Esophagus squamous epithelium (tissue), 5 donors: ENCODE results near the gene BAIAP2. TPM values are rescaled to one million over a fixed set of nuclear protein-coding genes. Genes with fewer than 3 reads are reported as not detected.

Source experiments
- DNase-seq: peaks from one replicate; lab custom pipeline; 2025; lab: John Stamatoyannopoulos, UW
- H3K27ac ChIP-seq, 4 donors: fragments of 200-600 bp; sonication (generic); one replicate each; pipeline ENCODE4 v1.5.1; 2016 to 2019; ENCODE audit warnings: mild to moderate bottlenecking in 1 of 4
- H3K27me3 ChIP-seq, 4 donors: fragments of 200-600 bp; sonication (generic); 1 replicate in 3 of 4; 2 replicates in 1 of 4; pipeline versions ENCODE4 v1.5.1 to v1.6.0; 2017 to 2021; ENCODE audit warnings: antibody characterized with exemption in 1 of 4
- H3K36me3 ChIP-seq, 3 donors: fragments of 200-600 bp; sonication (generic); one replicate each; pipeline ENCODE4 v1.5.1; 2016 to 2019
- H3K4me1 ChIP-seq, 3 donors: fragments of 200-600 bp; sonication (generic); one replicate each; pipeline ENCODE4 v1.5.1; 2017 to 2019
- H3K4me3 ChIP-seq, 4 donors: fragments of 200-600 bp; sonication (generic); 1 replicate in 3 of 4; 2 replicates in 1 of 4; pipeline ENCODE4 v1.5.1; 2016 to 2019; ENCODE audit warnings: mild to moderate bottlenecking in 2 of 4, moderate library complexity in 1 of 4
- H3K9me3 ChIP-seq, 3 donors: fragments of 200-600 bp; sonication (generic); one replicate each; pipeline ENCODE4 v1.5.1; 2016 to 2019
- CTCF ChIP-seq, 6 experiments: fragments of 450-650 bp in 4 of 6; fragments of 200-600 bp in 2 of 6; sonication (generic) in 2 of 6; IDR thresholded peaks; one replicate each; pipeline ENCODE4 v1.5.1; 2016 to 2019; ENCODE audit warnings: antibody characterized with exemption in 6 of 6, mild to moderate bottlenecking in 4 of 6, moderate library complexity in 4 of 6
- POLR2A ChIP-seq, 4 donors: fragments of 450-650 bp; IDR thresholded peaks; one replicate each; pipeline ENCODE4 v1.6.1; 2017; ENCODE audit warnings: antibody characterized with exemption in 4 of 4, mild to moderate bottlenecking in 4 of 4, moderate library complexity in 3 of 4
- WGBS, 2 donors: methylation state at CpG; one replicate each; pipeline ENCODE4 v1.1.5; 2018; 5-methylcytosine and 5-hydroxymethylcytosine counted together
- intact Hi-C: fragments of 100-400 bp; cut with DNase I; formaldehyde crosslinking; loops from one replicate; pipeline ENCODE4 v1.15.0; 2022
- total RNA-seq, 4 donors: library from RNA; depleted of rRNA; stranded (reverse); fragments of >200 nt; gene quantifications; one replicate each; pipeline ENCODE4 v1.1.0, GENCODE V29; 2016
- donor health status: DM: yes; HTN: yes; CAD: no.

BAIAP2 gene
- total RNA-seq, 4 donors from 2014 or later: 87.8 to 175 (median 105) TPM

DNA sequence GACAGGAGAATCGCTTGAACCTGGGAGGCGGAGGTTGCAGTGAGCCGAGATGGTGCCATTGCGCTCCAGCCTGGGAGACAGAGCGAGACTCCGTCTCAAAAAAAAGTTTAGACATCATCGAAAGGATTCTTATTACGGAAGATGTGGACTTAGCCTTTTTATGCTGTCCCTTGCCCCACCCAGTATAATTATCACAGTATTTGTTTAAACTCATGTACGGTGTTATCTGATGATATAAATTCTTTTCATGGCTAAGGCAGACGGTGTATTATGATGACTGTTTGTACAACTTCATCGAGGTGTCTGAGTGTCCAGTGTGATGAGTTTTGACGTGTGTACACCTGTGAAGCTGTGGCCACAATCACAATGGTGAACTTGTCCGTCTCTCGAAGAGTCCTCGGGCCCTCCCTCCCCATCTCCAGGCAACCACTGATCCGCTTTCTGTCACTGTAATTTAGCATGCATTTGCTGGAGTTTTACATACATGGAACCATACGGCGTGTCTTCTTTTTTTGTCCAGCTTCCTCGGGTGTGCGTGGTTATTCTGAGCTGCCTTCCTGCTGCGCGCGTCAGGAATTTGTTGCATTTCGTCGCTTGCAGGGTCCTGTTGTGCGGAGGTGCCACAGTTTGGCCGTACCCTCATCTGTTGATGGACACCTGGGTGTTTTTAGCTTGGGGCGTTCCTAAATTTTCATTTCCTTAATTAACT lies 26.2 kb downstream of the BAIAP2 start:
- Histone ChIP-seq H3K27ac (peak overlapping the region in 3 of 4 donors; percentile 86 to 95 (median 94)), H3K36me3 (peaks cover 6 to 61% (median 7%) of the 10 kb centered on the region in 3 donors), H3K9me3 (no peaks in the 10 kb centered on the region), H3K4me1 (peaks cover 63 to 93% (median 67%) of the 10 kb centered on the region in 3 donors), H3K4me3 (no peak overlapping the region), H3K27me3 (no peaks in the 10 kb centered on the region)
- 94 to 95% methylated on average over 26 to 27 of the region's 28 CpGs for WGBS, 2 donors
- no peak for DNase-seq
- intact Hi-C loops: no loop called here
- TF ChIP-seq CTCF (IDR thresholded peaks at IDR 0.05): no peak
- no peak for TF ChIP-seq POLR2A (IDR thresholded peaks at IDR 0.05)

DNA sequence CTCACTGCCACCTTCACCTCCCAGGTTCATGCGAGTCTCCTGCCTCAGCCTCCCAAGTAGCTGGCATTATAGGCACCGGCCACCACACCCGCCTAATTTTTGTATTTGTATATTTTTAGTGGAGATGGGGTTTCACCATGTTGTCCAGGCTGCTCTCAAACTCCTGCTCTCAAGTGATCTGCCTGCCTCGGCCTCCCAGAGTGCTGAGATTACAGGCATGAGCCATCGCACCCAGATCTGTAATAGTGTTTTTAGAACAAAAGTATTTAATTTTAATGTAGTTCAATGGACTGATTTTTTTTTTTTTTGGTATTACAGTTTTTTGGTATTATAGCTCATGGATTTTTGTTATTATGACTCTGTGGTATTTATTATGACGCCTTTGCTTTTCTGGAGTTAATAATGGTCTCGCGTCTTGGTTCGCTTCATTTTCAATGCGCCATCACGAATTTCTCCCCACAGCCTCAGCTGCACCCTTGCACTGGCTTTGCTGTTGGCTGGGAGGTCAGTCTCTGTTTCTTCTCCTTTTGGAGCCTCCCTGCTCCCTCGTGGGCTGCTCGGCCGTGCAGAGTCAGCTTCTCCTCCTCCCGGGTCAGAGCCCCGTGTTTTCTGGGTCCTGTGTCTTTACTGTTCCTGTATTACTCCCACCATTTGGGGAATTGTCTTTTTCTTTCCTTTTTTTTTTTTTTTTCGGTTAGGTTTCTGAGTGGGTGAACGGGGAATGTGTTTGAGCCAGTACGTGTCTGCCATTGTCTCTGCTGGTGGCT lies 27.2 kb downstream of the BAIAP2 start:
- peaks cover 6 to 65% (median 7%) of the 10 kb centered on the region in 3 donors for H3K36me3 ChIP-seq
- no peak for TF ChIP-seq POLR2A (IDR thresholded peaks at IDR 0.05)
- no peak for TF ChIP-seq CTCF (IDR thresholded peaks at IDR 0.05)
- 92 to 95% methylated on average over 18 to 19 of the region's 19 CpGs for WGBS, 2 donors
- H3K27me3 ChIP-seq: no peaks in the 10 kb centered on the region
- intact Hi-C loops: no loop called here
- peak overlapping the region in 1 of 4 donors; percentile 95 for H3K27ac ChIP-seq
- no peak for DNase-seq
- H3K9me3 ChIP-seq: no peaks in the 10 kb centered on the region
- peaks cover 59 to 93% (median 67%) of the 10 kb centered on the region in 3 donors for H3K4me1 ChIP-seq
- H3K4me3 ChIP-seq: no peak overlapping the region

- peak overlapping the region; percentile 88 to 95 (median 93) for H3K27ac ChIP-seq
- intact Hi-C loops: no loop called here
- peaks cover 6 to 70% (median 7%) of the 10 kb centered on the region in 3 donors for H3K36me3 ChIP-seq
- TF ChIP-seq POLR2A (IDR thresholded peaks at IDR 0.05) (no peak), CTCF (IDR thresholded peaks at IDR 0.05) (no peak)
- H3K4me3 ChIP-seq: peak overlapping the region in 1 of 4 donors; percentile 18
- DNase-seq: no peak
- peaks cover 47 to 89% (median 56%) of the 10 kb centered on the region in 3 donors for H3K4me1 ChIP-seq
- no peaks in the 10 kb centered on the region for H3K9me3 ChIP-seq
- WGBS, 2 donors: 49 to 72% methylated on average over 11 to 13 of the region's 22 CpGs
- no peaks in the 10 kb centered on the region for H3K27me3 ChIP-seq
Observed at GRCh38 chr17:81063106-81064093, 28.4 kb downstream of the BAIAP2 start.

GRCh38 chr17:81064678-81065475 lies 29.9 kb downstream of the BAIAP2 start:
- 48 to 50% methylated on average over 1 to 11 of the region's 19 CpGs for WGBS, 2 donors
- Histone ChIP-seq H3K27ac (peak overlapping the region; percentile 88 to 95 (median 93)), H3K36me3 (peaks cover 0 to 70% (median 6%) of the 10 kb centered on the region in 3 donors), H3K4me1 (peaks cover 39 to 74% (median 47%) of the 10 kb centered on the region in 3 donors), H3K27me3 (no peaks in the 10 kb centered on the region), H3K9me3 (no peaks in the 10 kb centered on the region), H3K4me3 (peak overlapping the region in 3 of 4 donors; percentile 9 to 18 (median 10))
- intact Hi-C loops: no loop called here
- TF ChIP-seq POLR2A (IDR thresholded peaks at IDR 0.05): peak in 1 of 4 donors; percentile 16
- TF ChIP-seq CTCF (IDR thresholded peaks at IDR 0.05): no peak
- DNase-seq: no peak
